Mucosa of descending colon (tissue), 3 donors: ENCODE data around the gene CCNA1. TPM values are rescaled to one million over a fixed set of nuclear protein-coding genes. Genes with fewer than 3 reads are reported as not detected.

ENCODE experiments used
- ATAC-seq: fragments of 200-7000 bp; cut with Tn5 transposase; one replicate; pipeline ENCODE4 v1.9.1; 2020; ENCODE audit warnings: mild to moderate bottlenecking, moderate library complexity
- DNase-seq, 3 donors: peaks; one replicate each; pipeline ENCODE4 v3.0.0-alpha.2; 2020
- H3K36me3 ChIP-seq: fragments of 200-600 bp; one replicate; pipeline ENCODE4 v1.8.0; 2021; ENCODE audit warnings: low read depth, mild to moderate bottlenecking
- H3K4me1 ChIP-seq: fragments of 200-600 bp; one replicate; pipeline ENCODE4 v1.8.0; 2021; ENCODE audit warnings: low read depth, mild to moderate bottlenecking
- H3K4me3 ChIP-seq: fragments of 200-600 bp; one replicate; pipeline ENCODE4 v1.8.0; 2021; ENCODE audit warnings: mild to moderate bottlenecking
- H3K9me3 ChIP-seq: fragments of 200-600 bp; one replicate; pipeline ENCODE4 v1.8.0; 2021; ENCODE audit warnings: mild to moderate bottlenecking
- CTCF ChIP-seq: fragments of 200-600 bp; IDR thresholded peaks from one replicate; pipeline ENCODE4 v1.8.0; 2022; ENCODE audit warnings: antibody characterized with exemption, mild to moderate bottlenecking
- intact Hi-C, 2 donors: fragments of 100-400 bp; cut with DNase I in 1 of 2; cut with micrococcal nuclease in 1 of 2; formaldehyde crosslinking; loops; one replicate each; pipeline versions ENCODE4 v1.11.0 to v1.11.1; 2022; cut with DNase I, micrococcal nuclease
- total RNA-seq, 3 donors: library from RNA; stranded (reverse); fragmentation: NEBNext Ultra II Directional in 2 of 3; extraction: Animal tissue kit (Norgen Biotek cat#: 25700) in 2 of 3; gene quantifications; one replicate each; pipeline versions ENCODE4 v1.2.1 to v1.2.4, GENCODE V29; 2021 to 2023
- donor health status: DM: no; HTN: no; CAD: no; lungs with moderate emphysema.
- donor health status: DM: no; HTN: no; CAD: no.
- donor health status: DM: no; HTN: yes; CAD: no.

CCNA1 gene
- total RNA-seq, 3 donors from 2014 or later, result 0.79 TPM; not detected in 2

GRCh38 chr13:36428086-36428485 is 4.2 kb upstream of the CCNA1 start:
- H3K4me1 ChIP-seq, result no peaks in the 10 kb centered on the region
- ATAC-seq (no peak), DNase-seq (no peak)
- peaks cover 3% of the 10 kb centered on the region for H3K9me3 ChIP-seq
- intact Hi-C loops, result loop anchor here (10.0 kb wide), 1 partner anchor 307 kb away; no protein-coding TSS in a partner anchor
- no peak for TF ChIP-seq CTCF
- no peaks in the 10 kb centered on the region for H3K36me3 ChIP-seq
- H3K4me3 ChIP-seq, result no peak overlapping the region

- peaks cover under 1% of the 10 kb centered on the region for H3K9me3 ChIP-seq
- H3K36me3 ChIP-seq, result no peaks in the 10 kb centered on the region
- no peak for DNase-seq
- H3K4me1 ChIP-seq, result no peaks in the 10 kb centered on the region
- no peak for TF ChIP-seq CTCF
- no peak overlapping the region for H3K4me3 ChIP-seq
- no peak for ATAC-seq
- intact Hi-C loops, result no loop called here
Observed at GRCh38 chr13:36430247-36431203, 1.8 kb upstream of the CCNA1 start.

GRCh38 chr13:36431204-36432105 is 840 bp upstream of the CCNA1 start:
- TF ChIP-seq CTCF, result no peak
- Histone ChIP-seq H3K36me3 (no peaks in the 10 kb centered on the region), H3K4me1 (no peaks in the 10 kb centered on the region), H3K4me3 (no peak overlapping the region), H3K9me3 (no peaks in the 10 kb centered on the region)
- intact Hi-C loops, result no loop called here
- DNase-seq (peak in 1 of 3 donors; percentile 46), ATAC-seq (no peak)

- no peak overlapping the region for H3K4me3 ChIP-seq
- intact Hi-C loops, result no loop called here
- no peak for ATAC-seq
- no peaks in the 10 kb centered on the region for H3K9me3 ChIP-seq
- H3K36me3 ChIP-seq, result no peaks in the 10 kb centered on the region
- no peaks in the 10 kb centered on the region for H3K4me1 ChIP-seq
- no peak for DNase-seq
- TF ChIP-seq CTCF, result no peak
Observed at GRCh38 chr13:36436811-36437210, 4.5 kb downstream of the CCNA1 start.

GRCh38 chr13:36438594-36439483 is 6.5 kb downstream of the CCNA1 start:
- no peak for TF ChIP-seq CTCF
- Histone ChIP-seq H3K4me1 (no peaks in the 10 kb centered on the region), H3K36me3 (no peaks in the 10 kb centered on the region), H3K4me3 (no peak overlapping the region), H3K9me3 (no peaks in the 10 kb centered on the region)
- DNase-seq (no peak), ATAC-seq (no peak)
- intact Hi-C loops, result no loop called here
